Endothelial cell of umbilical vein (primary cell): Measurements from ENCODE around the gene UBE2Q1. TPM values are rescaled to one million over a fixed set of nuclear protein-coding genes. Genes with fewer than 3 reads are reported as not detected.

ENCODE experiments used
- BruUV-seq: library from RNA; stranded (reverse); fragments of 400-500 nt; replicated peaks from 2 replicates; lab custom pipeline; 2021; lab: Mats Ljungman, UMichigan
- CTCF ChIA-PET: fragments of 300-600, 350-600 bp; sonication (Branson Sonifier 250); formaldehyde crosslinking; loops from one replicate; lab custom pipeline; 2021; ENCODE audit warnings: antibody characterized with exemption, inconsistent platforms; lab: Charles Lee
- POLR2A ChIA-PET: fragments of 300-600, 350-600 bp; sonication (Branson Sonifier 250); formaldehyde crosslinking; loops from one replicate; lab custom pipeline; 2021; ENCODE audit warnings: antibody characterized with exemption, inconsistent platforms; lab: Charles Lee
- DNase-seq: peaks from one replicate; pipeline ENCODE4 v3.0.0-alpha.2; 2011; ENCODE audit warnings: low read depth, low spot score
- FAIRE-seq: peaks from 2 replicates; lab custom pipeline; 2011; peaks lifted over from hg19 to GRCh38; lab: Jason Lieb, UNC
- H2AFZ ChIP-seq: 2 replicates; pipeline ENCODE4 v1.6.0; 2012; ENCODE audit warnings: low read depth, low read length, control low read depth, inconsistent platforms
- H3K27ac ChIP-seq: 2 replicates; pipeline ENCODE4 v1.5.1; 2011; ENCODE audit warnings: low read depth, mild to moderate bottlenecking, control low read depth, low read length, moderate library complexity; ENCODE audit not compliant: insufficient read depth
- H3K27me3 ChIP-seq, 2 experiments: 2 replicates each; pipeline versions ENCODE4 v1.6.0 to v1.6.1; 2011; ENCODE audit warnings: low read length in 2 of 2, mixed read lengths in 1 of 2; ENCODE audit not compliant: control insufficient read depth in 2 of 2, insufficient read depth in 2 of 2
- H3K36me3 ChIP-seq, 2 experiments: 2 replicates in 1 of 2; 3 replicates in 1 of 2; pipeline ENCODE4 v1.5.1; 2011; ENCODE audit warnings: low read length in 2 of 2, mild to moderate bottlenecking in 1 of 2, moderate library complexity in 1 of 2; ENCODE audit not compliant: control insufficient read depth in 2 of 2, insufficient read depth in 2 of 2; ENCODE audit errors: extremely low read depth in 1 of 2
- H3K4me1 ChIP-seq: 3 replicates; pipeline ENCODE4 v1.5.1; 2011; ENCODE audit warnings: mild to moderate bottlenecking, low read length; ENCODE audit not compliant: control insufficient read depth, insufficient read depth; ENCODE audit errors: extremely low read depth
- H3K4me2 ChIP-seq: 2 replicates; pipeline ENCODE4 v1.6.1; 2011; ENCODE audit warnings: low read length, control low read depth, mixed read lengths; ENCODE audit not compliant: insufficient read depth
- H3K4me3 ChIP-seq, 3 experiments: fragments of 200-600 bp in 1 of 3; sonication (generic), shearing (Covaris generic) in 1 of 3; replicated peaks in 1 of 3; 2 replicates each; pipeline ENCODE4 v1.5.1; 2011 to 2016; ENCODE audit warnings: control low read depth in 3 of 3, low read length in 3 of 3, mild to moderate bottlenecking in 2 of 3, inconsistent platforms in 1 of 3, low read depth in 1 of 3, moderate library complexity in 1 of 3; ENCODE audit not compliant: insufficient read depth in 1 of 3
- H3K79me2 ChIP-seq: 2 replicates; pipeline ENCODE4 v1.6.0; 2012; ENCODE audit warnings: low read length, inconsistent platforms; ENCODE audit not compliant: control insufficient read depth, insufficient read depth
- H3K9ac ChIP-seq: replicated peaks from 2 replicates; pipeline ENCODE3; 2011; ENCODE audit warnings: low read length, control low read depth; ENCODE audit not compliant: insufficient read depth; ENCODE audit errors: extremely low read depth
- H3K9me1 ChIP-seq: replicated peaks from 3 replicates; pipeline ENCODE4 v1.6.0; 2011; ENCODE audit warnings: mild to moderate bottlenecking, low read length; ENCODE audit not compliant: control insufficient read depth, insufficient read depth; ENCODE audit errors: extremely low read depth
- H3K9me3 ChIP-seq: replicated peaks from 2 replicates; pipeline ENCODE4 v1.5.1; 2012; ENCODE audit warnings: low read length, inconsistent platforms; ENCODE audit not compliant: control insufficient read depth, insufficient read depth
- H4K20me1 ChIP-seq: replicated peaks from 2 replicates; pipeline ENCODE3; 2011; ENCODE audit warnings: mild to moderate bottlenecking, low read length; ENCODE audit not compliant: control insufficient read depth, insufficient read depth; ENCODE audit errors: extremely low read depth
- EZH2 ChIP-seq: IDR thresholded peaks from 2 replicates; pipeline ENCODE4 v1.6.1; 2012; ENCODE audit warnings: borderline replicate concordance, low read depth, mild to moderate bottlenecking, moderate library complexity, low read length, inconsistent platforms; ENCODE audit not compliant: severe bottlenecking
- FOS ChIP-seq: IDR thresholded peaks from 2 replicates; pipeline ENCODE4 v1.6.1; 2011; ENCODE audit warnings: mild to moderate bottlenecking, low read length, moderate library complexity, borderline replicate concordance; ENCODE audit not compliant: insufficient read depth
- GATA2 ChIP-seq: IDR thresholded peaks from 2 replicates; pipeline ENCODE4 v1.7.0; 2011; ENCODE audit warnings: low read depth, mild to moderate bottlenecking, moderate library complexity, mixed read lengths, low read length; ENCODE audit not compliant: insufficient read length, insufficient read depth
- JUN ChIP-seq: IDR thresholded peaks from 2 replicates; pipeline ENCODE4 v1.6.1; 2011; ENCODE audit warnings: borderline replicate concordance, low read depth; ENCODE audit not compliant: insufficient read length, insufficient read depth
- MYC ChIP-seq: IDR thresholded peaks from one replicate; pipeline ENCODE4 v1.6.1; 2011; ENCODE audit warnings: mild to moderate bottlenecking, low read depth, low read length
- POLR2A ChIP-seq: IDR thresholded peaks from 2 replicates; pipeline ENCODE4 v1.6.1; 2012; ENCODE audit warnings: low read depth, mild to moderate bottlenecking, control low read depth, low read length
- POLR2AphosphoS5 ChIP-seq: IDR thresholded peaks from 2 replicates; pipeline ENCODE4 v1.6.1; 2012; ENCODE audit warnings: low read depth, mild to moderate bottlenecking, control low read depth, low read length, moderate library complexity; ENCODE audit not compliant: insufficient read depth
- dilution Hi-C: fragments of 300-500 bp; cut with MboI; formaldehyde crosslinking; loops from one replicate; pipeline ENCODE4 v1.15.0; 2019; ENCODE audit warnings: low sequenced_read_pairs; ENCODE audit not compliant: extremely low pct_ligation_motif_present
- intact Hi-C: fragments of 100-400 bp; cut with micrococcal nuclease; formaldehyde crosslinking; loops from one replicate; pipeline ENCODE4 v1.10.0; 2022
- polyA plus RNA-seq, 4 experiments: library from polyadenylated mRNA; depleted of rRNA in 3 of 4; stranded (reverse) in 3 of 4; unstranded in 1 of 4; fragments of >200 nt; gene quantifications; 2 replicates each; pipeline versions ENCODE4 v1.2.1 to v1.2.3, GENCODE V29; 2011 to 2012; ENCODE audit warnings: missing spikeins in 1 of 4
- total RNA-seq: library from RNA; stranded (reverse); gene quantifications from 2 replicates; pipeline ENCODE4 v1.2.3, GENCODE V29; 2021
- TF ChIP-seq, protein P1 (sequence below): IDR thresholded peaks from 2 replicates; pipeline ENCODE4 v1.6.1; 2011; ENCODE audit not compliant: insufficient read depth, insufficient read length
- TF ChIP-seq, protein P2 (sequence below), 2 donors: IDR thresholded peaks; 1 replicate in 1 of 2; 2 replicates in 1 of 2; pipeline ENCODE4 v1.5.1; 2011; ENCODE audit warnings: low read length in 2 of 2, mild to moderate bottlenecking in 2 of 2, moderate library complexity in 2 of 2, control low read depth in 1 of 2, inconsistent platforms in 1 of 2, low read depth in 1 of 2; ENCODE audit not compliant: insufficient read depth in 1 of 2; ENCODE audit errors: extremely low read depth in 1 of 2

UBE2Q1 gene
- total and polyA plus RNA-seq, 2 donors (not counting 3 experiments of a cell fraction or from before 2014, with no cell fraction given): 16.5 to 85.4 TPM

DNA sequence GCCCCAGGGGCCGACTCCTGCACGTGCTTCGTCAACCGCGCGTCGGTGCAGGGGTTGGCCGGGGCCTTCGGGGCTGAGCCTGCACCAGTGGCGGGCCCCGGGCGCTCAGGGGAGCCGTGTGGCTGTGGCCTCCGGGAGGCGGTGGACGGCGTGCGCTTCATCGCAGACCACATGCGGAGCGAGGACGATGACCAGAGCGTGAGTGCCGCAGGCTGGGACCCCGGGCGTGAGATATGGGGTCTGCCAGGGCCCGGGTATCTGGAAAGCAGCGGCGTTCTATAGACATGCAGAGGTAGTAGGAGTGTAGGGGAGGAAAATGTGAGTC, 13.5 kb upstream of the UBE2Q1 start:
- Histone ChIP-seq H3K9me1 (no peaks in the 10 kb centered on the region), H3K27me3 (peaks cover 9% of the 10 kb centered on the region in 2 experiments), H3K27ac (no peak overlapping the region), H2AFZ (no peak overlapping the region), H3K9ac (no peak overlapping the region), H3K4me3 (no peak overlapping the region), H3K79me2 (no peaks in the 10 kb centered on the region), H4K20me1 (no peaks in the 10 kb centered on the region), H3K9me3 (no peaks in the 10 kb centered on the region), H3K4me2 (no peak overlapping the region), H3K4me1 (no peaks in the 10 kb centered on the region), H3K36me3 (no peaks in the 10 kb centered on the region)
- DNase-seq: no peak
- BruUV-seq: no TSS peak
- intact Hi-C loops (no loop called here), dilution Hi-C loops (no loop called here)
- TF ChIP-seq FOS (no peak), JUN (no peak), POLR2AphosphoS5 (no peak), EZH2 (no peak), POLR2A (no peak), GATA2 (no peak), MYC (no peak)
- TF ChIP-seq, protein P1, sequence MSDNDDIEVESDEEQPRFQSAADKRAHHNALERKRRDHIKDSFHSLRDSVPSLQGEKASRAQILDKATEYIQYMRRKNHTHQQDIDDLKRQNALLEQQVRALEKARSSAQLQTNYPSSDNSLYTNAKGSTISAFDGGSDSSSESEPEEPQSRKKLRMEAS: no peak
- TF ChIP-seq, protein P2, sequence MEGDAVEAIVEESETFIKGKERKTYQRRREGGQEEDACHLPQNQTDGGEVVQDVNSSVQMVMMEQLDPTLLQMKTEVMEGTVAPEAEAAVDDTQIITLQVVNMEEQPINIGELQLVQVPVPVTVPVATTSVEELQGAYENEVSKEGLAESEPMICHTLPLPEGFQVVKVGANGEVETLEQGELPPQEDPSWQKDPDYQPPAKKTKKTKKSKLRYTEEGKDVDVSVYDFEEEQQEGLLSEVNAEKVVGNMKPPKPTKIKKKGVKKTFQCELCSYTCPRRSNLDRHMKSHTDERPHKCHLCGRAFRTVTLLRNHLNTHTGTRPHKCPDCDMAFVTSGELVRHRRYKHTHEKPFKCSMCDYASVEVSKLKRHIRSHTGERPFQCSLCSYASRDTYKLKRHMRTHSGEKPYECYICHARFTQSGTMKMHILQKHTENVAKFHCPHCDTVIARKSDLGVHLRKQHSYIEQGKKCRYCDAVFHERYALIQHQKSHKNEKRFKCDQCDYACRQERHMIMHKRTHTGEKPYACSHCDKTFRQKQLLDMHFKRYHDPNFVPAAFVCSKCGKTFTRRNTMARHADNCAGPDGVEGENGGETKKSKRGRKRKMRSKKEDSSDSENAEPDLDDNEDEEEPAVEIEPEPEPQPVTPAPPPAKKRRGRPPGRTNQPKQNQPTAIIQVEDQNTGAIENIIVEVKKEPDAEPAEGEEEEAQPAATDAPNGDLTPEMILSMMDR (IDR thresholded peaks at IDR 0.05; ENCODE audit: extremely low read depth in 1 of 2, insufficient read depth in 1 of 2, low read depth in 1 of 2, low read length in 2 of 2): no peak
- ChIA-PET CTCF (no interaction called here), POLR2A (no interaction called here)
- FAIRE-seq: no peak
